GM23338 (cell line): ENCODE data around the gene PLIN5. TPM values are rescaled to one million over a fixed set of nuclear protein-coding genes. Genes with fewer than 3 reads are reported as not detected.

Source experiments
- ATAC-seq: fragments of 200-7000 bp; cut with Tn5 transposase; 3 replicates; pipeline ENCODE4 v1.9.1; 2020
- DNase-seq: peaks from one replicate; pipeline ENCODE4 v3.0.0-alpha.2; 2015; ENCODE audit warnings: low spot score
- H2AFZ ChIP-seq: fragments of 200-600 bp; sonication (generic); 2 replicates; pipeline ENCODE4 v1.8.0; 2016; ENCODE audit warnings: antibody characterized with exemption, mild to moderate bottlenecking, moderate library complexity
- H3F3A ChIP-seq: fragments of 200-600 bp; sonication (generic); replicated peaks from 2 replicates; pipeline ENCODE4 v1.8.0; 2017; ENCODE audit warnings: antibody characterized with exemption, mixed run types, low read depth
- H3K27ac ChIP-seq: fragments of 200-600 bp; sonication (generic); 2 replicates; pipeline ENCODE4 v1.6.1; 2016; ENCODE audit warnings: low read depth
- H3K27me3 ChIP-seq: fragments of 200-600 bp; sonication (generic); 2 replicates; pipeline ENCODE4 v1.8.0; 2016; ENCODE audit warnings: mild to moderate bottlenecking, mixed run types, moderate library complexity; ENCODE audit not compliant: insufficient read depth
- H3K36me3 ChIP-seq: fragments of 200-600 bp; sonication (generic); 2 replicates; pipeline ENCODE4 v1.8.0; 2016; ENCODE audit warnings: mild to moderate bottlenecking; ENCODE audit not compliant: insufficient read depth
- H3K4me1 ChIP-seq: fragments of 200-600 bp; sonication (generic); 2 replicates; pipeline ENCODE4 v1.8.0; 2016; ENCODE audit warnings: mild to moderate bottlenecking, moderate library complexity; ENCODE audit not compliant: insufficient read depth
- H3K4me2 ChIP-seq: fragments of 200-600 bp; sonication (generic); 2 replicates; pipeline ENCODE4 v1.7.1; 2017; ENCODE audit warnings: mixed run types
- H3K4me3 ChIP-seq: fragments of 200-600 bp; sonication (generic); 2 replicates; pipeline ENCODE4 v1.6.1; 2016; ENCODE audit warnings: mixed run types
- H3K79me2 ChIP-seq: fragments of 200-600 bp; sonication (generic); replicated peaks from 2 replicates; pipeline ENCODE4 v1.8.0; 2017; ENCODE audit warnings: mild to moderate bottlenecking; ENCODE audit not compliant: insufficient read depth
- H3K9me2 ChIP-seq: fragments of 200-600 bp; sonication (generic); 2 replicates; pipeline ENCODE4 v1.8.0; 2017; ENCODE audit not compliant: insufficient read depth
- H4K20me1 ChIP-seq: fragments of 200-600 bp; sonication (generic); replicated peaks from 2 replicates; pipeline ENCODE4 v1.8.0; 2017; ENCODE audit warnings: mild to moderate bottlenecking; ENCODE audit not compliant: insufficient read depth
- H3K27ac Mint-ChIP-seq: 2 replicates; pipeline ENCODE4 v1.8.0; 2020; ENCODE audit warnings: inconsistent platforms, mild to moderate bottlenecking, moderate library complexity, mixed read lengths
- H3K27me3 Mint-ChIP-seq: 3 replicates; pipeline ENCODE4 v1.8.0; 2022; ENCODE audit warnings: low read depth, mild to moderate bottlenecking, moderate library complexity, mixed read lengths, inconsistent platforms; ENCODE audit not compliant: insufficient read depth, poor library complexity
- H3K36me3 Mint-ChIP-seq: 3 replicates; pipeline ENCODE4 v1.8.0; 2021; ENCODE audit warnings: low read depth, mild to moderate bottlenecking, inconsistent platforms, moderate library complexity, mixed read lengths
- H3K4me1 Mint-ChIP-seq: 3 replicates; pipeline ENCODE4 v1.8.0; 2020; ENCODE audit warnings: mild to moderate bottlenecking, inconsistent platforms, mixed read lengths
- H3K4me3 Mint-ChIP-seq: 3 replicates; pipeline ENCODE4 v1.8.0; 2021; ENCODE audit warnings: moderate library complexity, mild to moderate bottlenecking, inconsistent platforms, mixed read lengths
- H3K9me3 Mint-ChIP-seq: 3 replicates; pipeline ENCODE4 v1.8.0; 2020; ENCODE audit warnings: moderate library complexity, mild to moderate bottlenecking, inconsistent platforms, mixed read lengths
- CREB1 ChIP-seq: fragments of 250-450 bp; sonication (Bioruptor Pico); IDR thresholded peaks from 2 replicates; pipeline ENCODE4 v1.5.0; 2020; ENCODE audit warnings: low read depth, mild to moderate bottlenecking, moderate library complexity
- CTCF ChIP-seq, 2 experiments: fragments of 200-600 bp in 1 of 2; sonication (generic) in 1 of 2; conservative IDR thresholded peaks; 2 replicates each; pipeline versions ENCODE4 v1.5.1 to v1.6.1; 2016 to 2017; ENCODE audit warnings: antibody characterized with exemption in 2 of 2, low read depth in 2 of 2, mild to moderate bottlenecking in 2 of 2, moderate library complexity in 1 of 2
- EZH2 ChIP-seq: fragments of 200-600 bp; sonication (generic); IDR thresholded peaks from one replicate; pipeline ENCODE4 v1.8.0; 2017; ENCODE audit warnings: antibody characterized with exemption, mild to moderate bottlenecking, low read depth; ENCODE audit not compliant: unreplicated experiment
- EZH2phosphoT487 ChIP-seq: fragments of 200-600 bp; sonication (generic); IDR thresholded peaks from one replicate; pipeline ENCODE4 v1.8.1; 2018; ENCODE audit warnings: antibody characterized with exemption; ENCODE audit not compliant: unreplicated experiment
- JUNB ChIP-seq: IDR thresholded peaks from one replicate; pipeline ENCODE4 v1.6.1; 2016; ENCODE audit warnings: antibody characterized with exemption; ENCODE audit not compliant: unreplicated experiment
- NANOG ChIP-seq: IDR thresholded peaks from 2 replicates; pipeline ENCODE4 v1.6.1; 2016; ENCODE audit warnings: antibody characterized with exemption, borderline replicate concordance
- POLR2AphosphoS5 ChIP-seq: IDR thresholded peaks from 2 replicates; pipeline ENCODE4 v1.6.1; 2016; ENCODE audit warnings: antibody characterized with exemption, low read depth
- STAT1 ChIP-seq: IDR thresholded peaks from one replicate; pipeline ENCODE4 v1.6.1; 2016; ENCODE audit warnings: antibody characterized with exemption; ENCODE audit not compliant: unreplicated experiment
- ZNF114 ChIP-seq: fragments of 250-450 bp; sonication (Bioruptor Pico); IDR thresholded peaks from 2 replicates; pipeline ENCODE4 v1.5.0; 2020; ENCODE audit warnings: mild to moderate bottlenecking, moderate library complexity
- ZNF331 ChIP-seq: fragments of 250-450 bp; sonication (Bioruptor Pico); IDR thresholded peaks from 2 replicates; pipeline ENCODE4 v1.5.0; 2020; ENCODE audit warnings: low read depth, mild to moderate bottlenecking, moderate library complexity
- polyA plus RNA-seq: library from polyadenylated mRNA; unstranded; fragments of >200 nt; fragmentation: Nextera tagmentation; extraction: Ambion mirVana; gene quantifications from 2 replicates; pipeline ENCODE4 v1.2.1, GENCODE V29; 2016
- total RNA-seq: library from RNA; depleted of rRNA; stranded (reverse); fragments of >200 nt; shearing (Covaris generic); gene quantifications from 2 replicates; pipeline ENCODE4 v1.2.3, GENCODE V29; 2014
- TF ChIP-seq, protein P1 (sequence below): IDR thresholded peaks from one replicate; pipeline ENCODE4 v1.6.1; 2018; ENCODE audit warnings: antibody characterized with exemption; ENCODE audit not compliant: unreplicated experiment
- TF ChIP-seq, protein P2 (sequence below): IDR thresholded peaks from 2 replicates; pipeline ENCODE4 v1.6.1; 2016; ENCODE audit warnings: antibody characterized with exemption

PLIN5 gene
- total and polyA plus RNA-seq, 2 experiments from 2014 or later = 1.9 to 3.5 TPM

DNA sequence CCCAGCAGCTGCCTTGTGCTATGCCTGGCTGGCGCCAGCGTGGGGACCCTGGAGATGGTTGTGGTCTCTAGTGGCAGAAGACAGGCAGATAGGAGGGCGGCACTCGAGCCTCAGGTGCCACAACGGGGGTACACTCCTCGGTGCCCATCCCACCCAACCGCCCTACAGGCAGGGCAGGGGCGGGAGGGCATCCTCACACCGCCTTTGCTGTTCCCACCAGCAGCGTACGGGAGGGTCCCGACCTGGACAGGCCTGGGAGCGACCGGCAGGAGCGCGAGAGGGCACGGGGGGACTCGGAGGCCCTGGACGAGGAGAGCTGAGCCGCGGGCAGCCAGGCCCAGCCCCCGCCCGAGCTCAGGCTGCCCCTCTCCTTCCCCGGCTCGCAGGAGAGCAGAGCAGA is 33.3 kb downstream of the PLIN5 start:
- no peak for ATAC-seq
- Mint-ChIP-seq H3K27ac (no peak overlapping the region), H3K9me3 (no peaks in the 10 kb centered on the region), H3K27me3 (peaks cover 14% of the 10 kb centered on the region), H3K36me3 (peaks cover 26% of the 10 kb centered on the region), H3K4me3 (no peak overlapping the region), H3K4me1 (no peaks in the 10 kb centered on the region)
- H3K79me2 ChIP-seq = no peaks in the 10 kb centered on the region
- no peaks in the 10 kb centered on the region for H3K27me3 ChIP-seq
- H3F3A ChIP-seq = no peaks in the 10 kb centered on the region
- peaks cover 5% of the 10 kb centered on the region; the same call in 1 of the 2 replicates for H3K36me3 ChIP-seq
- no peak overlapping the region for H3K4me2 ChIP-seq
- H3K9me2 ChIP-seq = no peaks in the 10 kb centered on the region
- no peak overlapping the region for H3K4me3 ChIP-seq
- H3K27ac ChIP-seq = no peak overlapping the region
- no peak for TF ChIP-seq JUNB
- no peak for DNase-seq
- no peaks in the 10 kb centered on the region for H3K4me1 ChIP-seq
- no peak overlapping the region for H2AFZ ChIP-seq
- no peaks in the 10 kb centered on the region; the same call in none of the 2 replicates for H4K20me1 ChIP-seq

- Histone ChIP-seq H4K20me1 (no peaks in the 10 kb centered on the region; the same call in 1 of the 2 replicates), H3K9me2 (no peaks in the 10 kb centered on the region), H3K27ac (no peak overlapping the region), H3K4me1 (no peaks in the 10 kb centered on the region), H3K36me3 (peaks cover 5% of the 10 kb centered on the region; the same call in 1 of the 2 replicates), H3K4me3 (no peak overlapping the region), H3K79me2 (no peaks in the 10 kb centered on the region), H3F3A (no peaks in the 10 kb centered on the region), H2AFZ (no peak overlapping the region), H3K27me3 (no peaks in the 10 kb centered on the region), H3K4me2 (no peak overlapping the region)
- no peak for ATAC-seq
- H3K36me3 Mint-ChIP-seq = peaks cover 21% of the 10 kb centered on the region
- H3K27me3 Mint-ChIP-seq = peaks cover 9% of the 10 kb centered on the region
- H3K27ac Mint-ChIP-seq = no peak overlapping the region
- DNase-seq = no peak
- no peaks in the 10 kb centered on the region for H3K9me3 Mint-ChIP-seq
- H3K4me3 Mint-ChIP-seq = no peak overlapping the region
- H3K4me1 Mint-ChIP-seq = no peaks in the 10 kb centered on the region
- TF ChIP-seq, protein P1, sequence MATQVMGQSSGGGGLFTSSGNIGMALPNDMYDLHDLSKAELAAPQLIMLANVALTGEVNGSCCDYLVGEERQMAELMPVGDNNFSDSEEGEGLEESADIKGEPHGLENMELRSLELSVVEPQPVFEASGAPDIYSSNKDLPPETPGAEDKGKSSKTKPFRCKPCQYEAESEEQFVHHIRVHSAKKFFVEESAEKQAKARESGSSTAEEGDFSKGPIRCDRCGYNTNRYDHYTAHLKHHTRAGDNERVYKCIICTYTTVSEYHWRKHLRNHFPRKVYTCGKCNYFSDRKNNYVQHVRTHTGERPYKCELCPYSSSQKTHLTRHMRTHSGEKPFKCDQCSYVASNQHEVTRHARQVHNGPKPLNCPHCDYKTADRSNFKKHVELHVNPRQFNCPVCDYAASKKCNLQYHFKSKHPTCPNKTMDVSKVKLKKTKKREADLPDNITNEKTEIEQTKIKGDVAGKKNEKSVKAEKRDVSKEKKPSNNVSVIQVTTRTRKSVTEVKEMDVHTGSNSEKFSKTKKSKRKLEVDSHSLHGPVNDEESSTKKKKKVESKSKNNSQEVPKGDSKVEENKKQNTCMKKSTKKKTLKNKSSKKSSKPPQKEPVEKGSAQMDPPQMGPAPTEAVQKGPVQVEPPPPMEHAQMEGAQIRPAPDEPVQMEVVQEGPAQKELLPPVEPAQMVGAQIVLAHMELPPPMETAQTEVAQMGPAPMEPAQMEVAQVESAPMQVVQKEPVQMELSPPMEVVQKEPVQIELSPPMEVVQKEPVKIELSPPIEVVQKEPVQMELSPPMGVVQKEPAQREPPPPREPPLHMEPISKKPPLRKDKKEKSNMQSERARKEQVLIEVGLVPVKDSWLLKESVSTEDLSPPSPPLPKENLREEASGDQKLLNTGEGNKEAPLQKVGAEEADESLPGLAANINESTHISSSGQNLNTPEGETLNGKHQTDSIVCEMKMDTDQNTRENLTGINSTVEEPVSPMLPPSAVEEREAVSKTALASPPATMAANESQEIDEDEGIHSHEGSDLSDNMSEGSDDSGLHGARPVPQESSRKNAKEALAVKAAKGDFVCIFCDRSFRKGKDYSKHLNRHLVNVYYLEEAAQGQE = no peak
- no peak for TF ChIP-seq NANOG
- no peak for TF ChIP-seq CTCF (conservative IDR thresholded peaks at IDR 0.05; ENCODE audit: low read depth in 2 of 2)
- TF ChIP-seq ZNF114 (CRISPR knock-in tag) = no peak
- no peak for TF ChIP-seq POLR2AphosphoS5
- TF ChIP-seq JUNB = no peak
- no peak for TF ChIP-seq EZH2phosphoT487
- no peak for TF ChIP-seq ZNF331 (CRISPR knock-in tag)
- no peak for TF ChIP-seq CREB1 (CRISPR knock-in tag)
- TF ChIP-seq EZH2 = no peak
- TF ChIP-seq, protein P2, sequence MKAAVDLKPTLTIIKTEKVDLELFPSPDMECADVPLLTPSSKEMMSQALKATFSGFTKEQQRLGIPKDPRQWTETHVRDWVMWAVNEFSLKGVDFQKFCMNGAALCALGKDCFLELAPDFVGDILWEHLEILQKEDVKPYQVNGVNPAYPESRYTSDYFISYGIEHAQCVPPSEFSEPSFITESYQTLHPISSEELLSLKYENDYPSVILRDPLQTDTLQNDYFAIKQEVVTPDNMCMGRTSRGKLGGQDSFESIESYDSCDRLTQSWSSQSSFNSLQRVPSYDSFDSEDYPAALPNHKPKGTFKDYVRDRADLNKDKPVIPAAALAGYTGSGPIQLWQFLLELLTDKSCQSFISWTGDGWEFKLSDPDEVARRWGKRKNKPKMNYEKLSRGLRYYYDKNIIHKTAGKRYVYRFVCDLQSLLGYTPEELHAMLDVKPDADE = no peak
- no peak for TF ChIP-seq STAT1
Observed at GRCh38 chr19:4500841-4501591, 34.0 kb downstream of the PLIN5 start.
